Activated naive CD4-positive, alpha-beta T cell treated with anti-CD3 and anti-CD28 coated beads, Interleukin-2, amount 10 ng/mL, durations not matched to agents 7 days and 5 days (primary cell): ENCODE results near the gene LRRC59.
"Not testable (repeated sequence)": the region's sequence is repeated elsewhere in the genome, so short reads cannot be mapped to it uniquely, and the experiment has no call there.

Source experiments
- CTCF ChIA-PET: fragments of 350-600 bp; sonication (Branson Sonifier 250); formaldehyde crosslinking; loops from one replicate; lab custom pipeline; 2021; ENCODE audit warnings: antibody characterized with exemption; lab: Charles Lee
- DNase-seq: peaks from one replicate; pipeline ENCODE4 v3.0.0-alpha.2; 2020
- H3K27ac Mint-ChIP-seq: one replicate; pipeline ENCODE4 v1.8.0; 2021; ENCODE audit warnings: mild to moderate bottlenecking, moderate library complexity, mixed read lengths
- H3K27me3 Mint-ChIP-seq: one replicate; pipeline ENCODE4 v1.8.0; 2021; ENCODE audit warnings: mild to moderate bottlenecking, mixed read lengths
- H3K36me3 Mint-ChIP-seq: one replicate; pipeline ENCODE4 v1.8.0; 2021; ENCODE audit warnings: mixed read lengths
- H3K4me1 Mint-ChIP-seq: one replicate; pipeline ENCODE4 v1.8.0; 2021; ENCODE audit warnings: mixed read lengths
- H3K4me3 Mint-ChIP-seq: one replicate; pipeline ENCODE4 v1.8.0; 2021; ENCODE audit warnings: mild to moderate bottlenecking, moderate library complexity, mixed read lengths
- H3K9me3 Mint-ChIP-seq: one replicate; pipeline ENCODE4 v1.8.0; 2021; ENCODE audit warnings: mixed read lengths

Gene LRRC59

DNA sequence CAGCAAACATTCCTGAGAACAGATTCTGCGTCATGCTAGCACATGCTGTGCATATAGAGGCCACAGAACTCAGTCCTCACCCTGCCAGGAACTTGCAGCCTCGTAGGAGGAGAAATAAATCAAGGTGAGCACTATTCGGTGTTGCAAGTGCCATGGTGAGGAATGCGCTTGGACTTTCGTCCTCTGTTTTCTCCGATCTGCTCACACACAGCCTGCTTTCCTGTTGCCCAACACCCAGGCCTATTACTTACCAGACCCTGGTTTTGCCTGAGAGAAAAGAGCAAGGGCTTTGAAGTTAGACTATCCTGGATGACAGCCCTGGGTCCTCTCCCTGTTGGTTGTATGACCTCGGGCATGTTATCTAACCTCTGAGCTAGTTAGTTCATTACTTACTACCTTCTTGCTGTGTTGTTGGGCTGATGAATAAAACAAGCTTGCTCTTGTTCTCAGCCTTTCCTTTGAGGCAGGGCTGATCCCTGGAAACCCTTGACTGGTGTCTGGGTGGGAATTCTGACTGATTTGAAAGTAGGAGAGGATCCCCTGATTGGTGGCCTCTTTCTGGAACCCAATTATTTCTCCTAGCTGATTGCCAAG lies 31.6 kb upstream of the LRRC59 start:
- Mint-ChIP-seq H3K36me3 (peaks cover 1% of the 10 kb centered on the region), H3K27ac (no peak overlapping the region), H3K4me3 (no peak overlapping the region), H3K27me3 (no peaks in the 10 kb centered on the region), H3K9me3 (no peaks in the 10 kb centered on the region), H3K4me1 (peaks cover 30% of the 10 kb centered on the region)
- DNase-seq = no peak
- CTCF ChIA-PET = interaction anchor here (0.7 to 3.3 kb wide), 2 partner anchors 32 to 207 kb away, joined by 3 to 9 read pairs; partner anchors contain the start of gene LRRC59

DNA sequence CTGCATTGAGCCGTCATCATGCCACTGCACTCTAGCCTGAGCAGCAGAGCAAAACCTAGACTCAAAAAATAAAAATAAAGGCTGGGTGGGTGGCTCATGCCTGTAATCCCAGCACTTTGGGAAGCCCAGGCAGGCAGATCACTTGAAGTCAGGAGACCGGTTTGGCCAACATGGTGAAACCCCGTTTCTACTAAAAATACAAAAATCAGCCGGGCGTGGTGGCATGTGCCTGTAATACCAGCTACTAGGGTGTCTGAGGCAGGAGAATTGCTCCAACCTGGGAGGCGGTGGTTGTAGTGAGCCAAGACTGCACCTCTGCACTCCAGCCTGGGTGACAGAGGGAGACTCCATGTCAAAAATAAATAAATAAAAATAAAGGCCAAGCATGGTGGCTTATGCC lies 30.8 kb upstream of the LRRC59 start:
- H3K36me3 Mint-ChIP-seq, H3K27me3 Mint-ChIP-seq, H3K9me3 Mint-ChIP-seq, DNase-seq, H3K4me3 Mint-ChIP-seq: not testable (repeated sequence)
- peak overlapping the region; percentile 82 for H3K27ac Mint-ChIP-seq
- CTCF ChIA-PET = interaction anchor here (3.3 kb wide), 1 partner anchor 31 kb away, joined by 9 read pairs; the partner anchor contains the start of gene LRRC59
- peaks cover 25% of the 10 kb centered on the region for H3K4me1 Mint-ChIP-seq

DNA sequence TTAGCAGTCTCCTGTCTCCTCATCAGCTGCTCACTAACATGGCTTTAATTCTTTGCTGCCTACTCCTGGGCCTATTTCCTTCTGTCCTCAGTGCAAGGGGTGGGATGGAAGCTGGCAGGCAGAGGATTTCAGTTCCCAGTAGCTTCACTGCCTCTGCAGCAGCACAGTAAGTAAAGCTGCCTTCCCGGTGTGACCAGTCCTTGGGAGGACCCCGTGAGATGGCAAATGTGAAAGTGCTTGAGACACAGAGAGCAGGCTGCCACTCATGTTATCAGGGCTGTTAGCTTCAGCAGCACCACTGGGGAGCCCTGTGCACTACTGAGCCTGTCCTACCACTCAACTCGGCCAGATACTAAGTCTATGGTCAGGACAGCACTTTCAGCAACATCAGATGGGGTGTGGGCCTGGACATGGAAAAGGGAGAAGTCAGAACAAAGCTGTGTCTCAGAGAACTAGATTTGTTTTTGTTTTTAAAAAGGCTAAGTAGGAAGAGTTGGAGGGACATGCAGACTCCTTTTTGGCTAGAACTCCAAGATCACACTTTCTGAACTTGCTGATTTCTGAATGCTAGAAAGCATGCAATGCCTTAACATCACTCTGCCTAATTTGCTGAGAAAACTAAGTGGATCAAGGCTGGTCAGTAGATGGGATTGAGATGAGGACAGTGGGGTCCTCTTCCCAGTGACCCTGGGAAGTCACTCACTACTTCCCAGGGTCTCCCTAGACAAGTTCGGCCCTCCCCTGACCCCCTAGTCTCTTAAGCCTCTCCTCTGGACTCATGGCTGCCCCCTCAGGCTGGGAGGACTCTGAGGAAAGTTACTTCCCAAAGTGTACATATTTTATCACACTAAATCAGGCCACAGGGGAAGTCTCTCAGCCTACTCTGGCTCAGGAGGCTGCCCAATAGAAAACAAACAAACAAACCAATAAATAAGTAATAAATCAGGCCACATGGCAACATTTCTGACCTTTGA lies 29.8 kb upstream of the LRRC59 start:
- peaks cover 1% of the 10 kb centered on the region for H3K36me3 Mint-ChIP-seq
- DNase-seq = peak; percentile 47

DNA sequence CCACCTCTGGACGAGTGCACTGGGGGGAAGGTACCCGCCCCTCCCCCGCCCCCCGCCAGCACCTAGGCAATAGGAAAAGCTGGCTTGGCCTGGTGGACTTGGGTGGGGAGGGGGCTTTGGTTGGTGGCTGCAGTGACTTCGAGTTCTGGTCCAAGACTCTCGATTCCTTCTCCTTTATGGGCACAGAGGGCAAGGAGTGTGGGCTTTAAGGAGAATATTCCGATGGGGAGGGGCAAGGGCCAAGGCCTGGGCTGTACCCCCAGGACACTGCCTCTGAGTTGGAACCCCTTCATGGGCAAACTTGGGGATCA lies 29.1 kb upstream of the LRRC59 start:
- Mint-ChIP-seq H3K4me1 (peaks cover 33% of the 10 kb centered on the region), H3K27ac (peak overlapping the region; percentile 82), H3K27me3 (no peaks in the 10 kb centered on the region), H3K4me3 (peak overlapping the region; percentile 78), H3K36me3 (peaks cover 1% of the 10 kb centered on the region), H3K9me3 (no peaks in the 10 kb centered on the region)
- DNase-seq = no peak
- CTCF ChIA-PET = interaction anchor here (2.2 to 2.4 kb wide), 2 partner anchors 29 to 52 kb away, joined by 14 to 15 read pairs; partner anchors contain the start of genes LRRC59 and RSAD1

More for the DNA sequence above, 29.8 kb upstream of the LRRC59 start:
- Mint-ChIP-seq H3K4me1 (peaks cover 28% of the 10 kb centered on the region), H3K9me3 (no peaks in the 10 kb centered on the region), H3K27ac (peak overlapping the region; percentile 82), H3K4me3 (peak overlapping the region; percentile 78), H3K27me3 (no peaks in the 10 kb centered on the region)
- CTCF ChIA-PET = interaction anchor here (2.2 to 2.4 kb wide), 2 partner anchors 30 to 51 kb away, joined by 14 to 15 read pairs; partner anchors contain the start of genes LRRC59 and RSAD1

DNA sequence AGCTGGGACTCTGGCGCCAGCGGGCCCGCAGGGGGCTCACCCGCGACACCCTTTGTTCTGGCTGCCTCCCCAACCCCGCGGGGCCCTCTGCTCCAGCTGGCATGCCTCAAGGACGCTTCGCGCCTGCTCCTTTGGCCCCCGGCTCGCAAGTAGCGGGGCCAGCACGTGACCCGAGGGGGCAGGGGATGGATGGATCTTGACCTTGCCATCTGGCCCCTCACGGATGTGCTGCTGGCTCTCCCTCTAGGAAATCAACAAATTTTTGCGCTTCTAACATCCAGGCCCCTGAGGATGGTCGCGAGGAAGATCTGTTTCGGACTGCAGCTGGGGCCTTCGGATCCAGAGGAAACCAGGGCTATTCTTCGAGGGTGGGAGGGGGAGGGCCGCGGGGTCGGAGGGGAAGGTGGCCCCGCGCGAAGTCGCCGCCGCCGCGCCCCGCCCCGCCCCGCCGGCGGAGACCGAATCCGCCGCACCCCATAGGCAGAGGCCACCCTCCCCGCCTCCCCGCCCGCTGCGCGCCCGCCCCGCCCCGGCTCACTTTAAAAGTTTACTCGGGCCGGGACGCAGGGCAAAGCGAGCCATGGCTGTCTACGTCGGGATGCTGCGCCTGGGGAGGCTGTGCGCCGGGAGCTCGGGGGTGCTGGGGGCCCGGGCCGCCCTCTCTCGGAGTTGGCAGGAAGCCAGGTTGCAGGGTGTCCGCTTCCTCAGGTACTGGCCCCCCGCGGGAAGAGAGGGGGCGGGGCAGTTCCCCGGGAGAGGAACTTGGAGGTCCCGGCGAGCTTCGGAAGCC lies 28.6 kb upstream of the LRRC59 start, which contains the start of gene ACSF2:
ACSF2 (plus strand) TSS at position 537 of the 790 bp plus-strand sequence; CDS start at position 581, 44 bp downstream.
- no peaks in the 10 kb centered on the region for H3K9me3 Mint-ChIP-seq
- H3K27me3 Mint-ChIP-seq = no peaks in the 10 kb centered on the region
- DNase-seq = peak; percentile 85
- peak within 1 kb of the TSS; percentile 78 for H3K4me3 Mint-ChIP-seq
- peaks cover 38% of the 10 kb centered on the region for H3K4me1 Mint-ChIP-seq
- H3K36me3 Mint-ChIP-seq = peaks cover 1% of the 10 kb centered on the region
- peak within 1 kb of the TSS; percentile 82 for H3K27ac Mint-ChIP-seq
- CTCF ChIA-PET = interaction anchor here (2.2 to 2.4 kb wide), 2 partner anchors 29 to 53 kb away, joined by 14 to 15 read pairs; partner anchors contain the start of genes LRRC59 and RSAD1

DNA sequence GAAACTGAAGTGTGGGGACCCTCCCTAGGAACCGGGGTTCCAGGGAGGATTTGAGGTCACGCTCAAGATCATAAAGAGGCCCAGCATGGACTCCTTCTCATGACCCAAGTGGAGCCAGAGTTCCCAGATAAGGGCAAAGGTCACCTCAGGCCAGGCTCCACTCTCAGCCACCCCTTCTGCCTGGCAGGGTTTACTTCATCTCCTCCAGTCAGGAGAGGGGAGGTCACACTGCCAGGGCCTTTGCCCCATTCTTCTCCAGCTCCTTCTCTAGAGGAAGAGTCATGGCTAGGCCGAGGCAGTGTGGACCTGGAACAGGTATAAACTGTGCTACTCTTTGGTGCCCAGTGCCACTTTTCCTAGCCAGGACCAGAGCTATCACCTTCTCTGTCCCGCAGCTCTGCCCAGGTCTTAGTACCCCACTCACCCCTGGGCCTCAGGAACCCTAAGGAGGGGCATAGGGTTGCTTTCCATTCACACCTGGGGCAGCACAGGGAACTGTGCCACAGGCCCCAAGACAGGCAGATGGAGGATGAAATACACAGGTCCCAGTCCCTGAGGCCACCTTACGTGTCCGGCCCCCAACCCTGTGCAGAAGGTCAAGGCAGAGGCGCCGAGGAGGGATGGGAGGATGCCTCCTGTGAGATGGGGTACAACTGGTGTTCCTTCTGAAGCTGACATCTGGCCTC lies 27.8 kb upstream of the LRRC59 start:
- Mint-ChIP-seq H3K27me3 (no peaks in the 10 kb centered on the region), H3K4me3 (peak overlapping the region; percentile 78), H3K27ac (peak overlapping the region; percentile 81), H3K9me3 (no peaks in the 10 kb centered on the region), H3K36me3 (peaks cover 1% of the 10 kb centered on the region), H3K4me1 (peaks cover 45% of the 10 kb centered on the region)
- CTCF ChIA-PET = interaction anchor here (2.2 to 2.4 kb wide), 2 partner anchors 28 to 53 kb away, joined by 14 to 15 read pairs; partner anchors contain the start of genes LRRC59 and RSAD1
- no peak for DNase-seq

DNA sequence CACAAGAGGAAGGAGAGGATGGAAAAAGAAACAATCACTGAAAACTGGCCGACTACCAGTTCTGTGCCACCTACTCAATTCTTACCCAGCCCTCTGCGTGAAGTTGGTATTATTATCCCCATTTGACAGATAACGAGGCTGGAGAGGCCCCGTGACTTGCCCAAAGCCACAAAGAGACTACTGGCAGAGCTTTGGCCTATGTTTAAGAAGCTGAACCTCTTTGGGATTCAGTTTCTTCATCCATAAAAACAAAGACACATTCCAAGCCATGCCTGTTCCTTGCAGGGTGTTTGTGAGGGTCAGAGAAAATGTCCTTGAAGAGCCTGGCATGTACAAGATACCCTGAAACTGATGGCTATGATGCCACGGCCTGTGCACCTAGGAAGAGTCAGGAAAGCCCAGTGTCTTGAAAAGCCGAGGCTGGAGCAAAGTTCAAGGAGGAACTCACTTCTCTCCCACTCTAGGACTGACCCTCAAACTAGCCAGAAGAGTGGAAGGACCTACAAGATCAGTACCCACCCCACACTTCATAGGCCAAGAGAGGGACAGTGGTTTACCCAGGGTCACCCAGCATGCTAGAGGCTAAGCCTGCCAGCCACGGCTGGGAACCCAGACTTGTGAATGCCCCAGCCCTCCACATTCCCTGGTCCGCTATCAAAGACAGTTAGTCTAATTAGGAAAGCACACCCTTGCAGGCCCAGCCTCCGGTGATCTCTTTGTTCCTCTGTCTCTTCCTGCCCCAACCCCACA lies 27.1 kb upstream of the LRRC59 start:
- DNase-seq = no peak
- Mint-ChIP-seq H3K4me3 (no peak overlapping the region), H3K36me3 (peaks cover 1% of the 10 kb centered on the region), H3K27ac (peak overlapping the region; percentile 19), H3K9me3 (no peaks in the 10 kb centered on the region), H3K27me3 (peaks cover 3% of the 10 kb centered on the region), H3K4me1 (peaks cover 47% of the 10 kb centered on the region)
- CTCF ChIA-PET = no interaction called here

DNA sequence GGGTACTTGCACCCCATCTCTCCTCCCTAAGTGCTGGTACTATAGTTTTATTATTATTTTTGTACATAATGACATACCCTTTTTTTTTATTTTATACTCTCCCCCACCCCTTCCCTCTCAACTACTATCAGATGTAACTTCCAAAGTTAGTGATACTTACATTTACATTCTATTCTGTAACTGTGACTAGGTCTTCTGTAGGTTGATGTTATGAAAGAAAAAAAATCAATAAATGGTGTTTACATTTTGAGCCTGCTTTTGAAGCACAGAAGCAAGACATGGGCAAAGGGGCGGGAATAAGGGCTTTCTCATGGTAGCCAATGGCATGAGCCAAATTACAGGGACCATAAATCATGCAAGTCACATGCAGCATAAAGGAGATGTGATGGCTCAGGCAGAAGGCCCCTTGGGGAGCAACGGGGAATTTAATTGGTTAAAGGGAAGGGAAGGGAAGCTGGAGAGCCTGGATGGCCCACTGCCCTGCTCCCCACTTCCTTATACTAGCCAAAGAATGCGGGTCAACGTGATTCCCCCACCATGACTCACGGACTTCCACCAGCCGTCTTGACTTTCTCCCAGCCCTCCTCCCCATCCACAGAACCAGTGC lies 26.3 kb upstream of the LRRC59 start:
- CTCF ChIA-PET = no interaction called here
- H3K27me3 Mint-ChIP-seq = peaks cover 11% of the 10 kb centered on the region
- peaks cover 49% of the 10 kb centered on the region for H3K4me1 Mint-ChIP-seq
- no peak overlapping the region for H3K4me3 Mint-ChIP-seq
- H3K9me3 Mint-ChIP-seq = no peaks in the 10 kb centered on the region
- H3K36me3 Mint-ChIP-seq = peaks cover 1% of the 10 kb centered on the region
- DNase-seq = no peak
- H3K27ac Mint-ChIP-seq = no peak overlapping the region

DNA sequence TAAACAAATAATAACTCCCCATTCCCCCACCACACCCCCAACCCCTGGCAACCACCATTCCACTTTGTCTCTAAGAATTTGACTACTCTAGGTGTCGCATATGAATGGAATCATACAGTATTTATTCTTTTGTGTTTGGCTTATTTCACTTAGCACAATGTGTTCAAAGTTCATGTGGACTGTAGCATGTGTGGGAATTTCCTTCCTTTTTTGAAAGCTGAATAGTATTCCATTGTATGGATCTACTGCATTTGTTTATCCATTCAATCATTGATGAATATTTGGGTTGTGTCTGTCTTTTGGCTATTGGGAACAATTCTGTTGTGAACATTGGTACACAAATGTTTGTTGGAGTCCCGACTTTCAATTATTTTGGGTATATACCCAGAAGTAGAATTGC lies 25.4 kb upstream of the LRRC59 start:
- H3K27ac Mint-ChIP-seq = peak overlapping the region; percentile 33
- H3K36me3 Mint-ChIP-seq = peaks cover 1% of the 10 kb centered on the region
- H3K4me3 Mint-ChIP-seq = no peak overlapping the region
- no peaks in the 10 kb centered on the region for H3K9me3 Mint-ChIP-seq
- DNase-seq = no peak
- peaks cover 11% of the 10 kb centered on the region for H3K27me3 Mint-ChIP-seq
- CTCF ChIA-PET = interaction anchor here (3.1 kb wide), 1 partner anchor 25 kb away, joined by 12 read pairs; the partner anchor contains the start of gene LRRC59
- H3K4me1 Mint-ChIP-seq = peaks cover 47% of the 10 kb centered on the region

DNA sequence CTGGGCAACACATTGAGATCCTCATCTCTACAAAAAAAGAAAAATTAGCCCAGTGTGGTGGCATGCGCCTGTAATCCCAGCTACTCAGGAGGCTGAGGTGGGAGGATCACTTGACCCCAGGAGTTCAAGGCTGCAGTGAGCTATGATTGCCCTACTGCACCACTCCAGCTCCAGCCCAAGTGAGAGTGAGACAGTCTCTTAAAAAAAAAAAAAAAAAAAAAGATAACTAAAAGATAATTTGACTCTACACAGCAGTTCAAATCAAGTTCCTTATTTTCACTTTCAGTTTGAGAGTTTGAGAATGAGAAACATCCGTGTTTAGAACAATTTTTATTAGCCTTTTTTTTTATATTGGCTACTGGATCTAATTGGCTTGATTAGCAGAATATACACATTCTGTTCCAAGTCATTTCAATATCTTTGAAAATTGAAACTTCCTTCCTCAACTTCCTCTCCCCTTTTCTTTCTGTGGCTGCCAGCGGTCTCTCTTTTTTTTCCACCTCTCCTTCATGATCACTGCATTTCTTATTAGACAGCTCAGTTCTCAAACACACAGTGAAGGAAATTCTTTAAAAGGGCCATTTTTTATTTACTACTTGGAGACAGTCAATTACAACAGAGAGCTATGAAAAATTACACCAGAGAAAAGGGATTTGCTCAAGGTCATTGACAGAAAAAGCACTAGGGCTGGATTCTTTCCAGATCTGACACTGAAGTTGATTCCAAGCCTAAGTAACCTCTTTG lies 24.2 kb upstream of the LRRC59 start:
- CTCF ChIA-PET = interaction anchor here (1.3 to 3.1 kb wide), 2 partner anchors 10 to 24 kb away, joined by 5 to 12 read pairs; partner anchors contain the start of gene LRRC59
- Mint-ChIP-seq H3K9me3 (no peaks in the 10 kb centered on the region), H3K27ac (peak overlapping the region; percentile 90), H3K4me3 (peak overlapping the region; percentile 57), H3K4me1 (peaks cover 34% of the 10 kb centered on the region), H3K36me3 (no peaks in the 10 kb centered on the region), H3K27me3 (peaks cover 16% of the 10 kb centered on the region)
- peak; percentile 28 for DNase-seq

DNA sequence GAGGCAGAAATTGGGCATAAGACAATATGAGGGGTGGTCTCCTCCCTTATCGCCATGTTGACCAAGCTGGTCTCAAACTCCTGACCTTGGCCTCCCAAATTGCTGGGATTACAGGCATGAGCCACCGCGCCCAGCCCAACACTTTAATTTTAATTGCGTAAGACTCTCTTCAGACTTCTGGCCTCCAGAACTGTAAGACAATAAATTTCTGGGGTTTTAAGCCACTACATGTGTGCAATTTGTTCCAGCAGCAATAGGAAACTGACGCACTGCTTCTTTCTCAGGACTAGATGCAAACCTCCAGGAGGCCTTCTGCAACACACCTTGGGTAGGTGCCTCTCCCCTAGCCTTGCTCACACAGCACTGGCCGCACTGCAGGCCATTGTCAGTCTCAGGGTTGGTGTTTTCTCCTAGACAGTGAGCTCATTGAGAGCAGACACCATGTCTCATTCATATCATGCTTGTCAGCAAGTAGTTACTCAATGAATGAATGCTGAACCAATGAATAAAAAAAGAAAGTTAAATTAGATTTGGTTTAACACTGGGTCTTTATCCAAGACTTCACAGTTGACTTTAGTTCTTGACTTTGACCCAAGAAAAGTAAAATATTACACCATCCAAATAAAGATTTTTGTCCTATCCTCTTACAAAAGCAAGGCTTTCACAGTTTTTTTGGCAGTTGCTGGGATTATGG lies 23.2 kb upstream of the LRRC59 start:
- Mint-ChIP-seq H3K4me3 (peak overlapping the region; percentile 57), H3K4me1 (peaks cover 31% of the 10 kb centered on the region), H3K27me3 (peaks cover 19% of the 10 kb centered on the region), H3K27ac (peak overlapping the region; percentile 90), H3K36me3 (no peaks in the 10 kb centered on the region), H3K9me3 (no peaks in the 10 kb centered on the region)
- CTCF ChIA-PET = interaction anchor here (3.1 kb wide), 1 partner anchor 23 kb away, joined by 12 read pairs; the partner anchor contains the start of gene LRRC59
- DNase-seq = no peak
